ENCODE results near the gene MED15.

Gene MED15

GRCh38 chr22:20509344-20510047 is 2.1 kb downstream of the MED15 start:
- in situ Hi-C loops (cut with MboI; ENCODE audit: low sequenced_read_pairs) = no loop called here

- in situ Hi-C loops (cut with MboI; ENCODE audit: low sequenced_read_pairs) = no loop called here
These were observed 3.6 kb downstream of the MED15 start for GRCh38 chr22:20510811-20511577.

GRCh38 chr22:20511578-20512229 is 4.3 kb downstream of the MED15 start:
- in situ Hi-C loops (cut with MboI; ENCODE audit: low sequenced_read_pairs) = no loop called here

- in situ Hi-C loops (cut with MboI; ENCODE audit: low sequenced_read_pairs) = no loop called here
These were observed 7.4 kb downstream of the MED15 start for GRCh38 chr22:20514658-20515406.

GRCh38 chr22:20516399-20516798 is 9.0 kb downstream of the MED15 start:
- in situ Hi-C loops (cut with MboI; ENCODE audit: low sequenced_read_pairs) = no loop called here

- in situ Hi-C loops (cut with MboI; ENCODE audit: low sequenced_read_pairs) = no loop called here
These were observed 10.0 kb downstream of the MED15 start for GRCh38 chr22:20517422-20517821.

- in situ Hi-C loops (cut with MboI; ENCODE audit: low sequenced_read_pairs) = no loop called here
These were observed 10.6 kb downstream of the MED15 start for GRCh38 chr22:20517841-20518592.

GRCh38 chr22:20519558-20519957 is 12.1 kb downstream of the MED15 start:
- in situ Hi-C loops (cut with MboI; ENCODE audit: low sequenced_read_pairs) = no loop called here

- in situ Hi-C loops (cut with MboI; ENCODE audit: low sequenced_read_pairs) = no loop called here
These were observed 12.7 kb downstream of the MED15 start for GRCh38 chr22:20520093-20520511.

- in situ Hi-C loops (cut with MboI; ENCODE audit: low sequenced_read_pairs) = no loop called here
These were observed 15.0 kb downstream of the MED15 start for GRCh38 chr22:20522134-20523004.

- in situ Hi-C loops (cut with MboI; ENCODE audit: low sequenced_read_pairs) = no loop called here
These were observed 15.9 kb downstream of the MED15 start for GRCh38 chr22:20523086-20523983.

- in situ Hi-C loops (cut with MboI; ENCODE audit: low sequenced_read_pairs) = no loop called here
These were observed 16.6 kb downstream of the MED15 start for GRCh38 chr22:20524004-20524481.

GRCh38 chr22:20525048-20525447 is 17.6 kb downstream of the MED15 start:
- in situ Hi-C loops (cut with MboI; ENCODE audit: low sequenced_read_pairs) = no loop called here

GRCh38 chr22:20526305-20526627 is 18.9 kb downstream of the MED15 start:
- in situ Hi-C loops (cut with MboI; ENCODE audit: low sequenced_read_pairs) = no loop called here

- in situ Hi-C loops (cut with MboI; ENCODE audit: low sequenced_read_pairs) = no loop called here
These were observed 19.4 kb downstream of the MED15 start for GRCh38 chr22:20526628-20527355.

GRCh38 chr22:20528405-20528978 is 21.1 kb downstream of the MED15 start:
- in situ Hi-C loops (cut with MboI; ENCODE audit: low sequenced_read_pairs) = no loop called here

GRCh38 chr22:20530368-20531153 is 23.2 kb downstream of the MED15 start:
- in situ Hi-C loops (cut with MboI; ENCODE audit: low sequenced_read_pairs) = no loop called here

Measured in HL-60/S4 treated with retinoic acid at 250 ng/mL for 4 days and 3 days (cell line).